Panc1 (cell line): Measurements from ENCODE around the gene ST3GAL2.

Experiments used
- POLR2AphosphoS5 ChIP-seq: IDR thresholded peaks from 2 replicates; pipeline ENCODE4 v1.6.1; 2012; ENCODE audit warnings: mild to moderate bottlenecking, low read depth, low read length, moderate library complexity
- REST ChIP-seq, 2 experiments: IDR thresholded peaks; 2 replicates each; pipeline ENCODE4 v1.6.1; 2011 to 2012; ENCODE audit warnings: low read depth in 2 of 2, control low read depth in 1 of 2, low read length in 1 of 2, mild to moderate bottlenecking in 1 of 2, moderate library complexity in 1 of 2; ENCODE audit not compliant: insufficient read depth in 1 of 2
- SIN3A ChIP-seq: IDR thresholded peaks from 2 replicates; pipeline ENCODE4 v1.6.1; 2012; ENCODE audit warnings: low read depth, mild to moderate bottlenecking, low read length, moderate library complexity, borderline replicate concordance; ENCODE audit not compliant: insufficient read depth
- TCF7L2 ChIP-seq: IDR thresholded peaks from 2 replicates; pipeline ENCODE4 v1.6.1; 2011; ENCODE audit warnings: mild to moderate bottlenecking, low read depth, low read length, inconsistent platforms
- TF ChIP-seq, protein P1 (sequence below): fragments of 450-650 bp; IDR thresholded peaks from 2 replicates; pipeline ENCODE4 v1.5.1; 2017; ENCODE audit warnings: mild to moderate bottlenecking

DNA sequence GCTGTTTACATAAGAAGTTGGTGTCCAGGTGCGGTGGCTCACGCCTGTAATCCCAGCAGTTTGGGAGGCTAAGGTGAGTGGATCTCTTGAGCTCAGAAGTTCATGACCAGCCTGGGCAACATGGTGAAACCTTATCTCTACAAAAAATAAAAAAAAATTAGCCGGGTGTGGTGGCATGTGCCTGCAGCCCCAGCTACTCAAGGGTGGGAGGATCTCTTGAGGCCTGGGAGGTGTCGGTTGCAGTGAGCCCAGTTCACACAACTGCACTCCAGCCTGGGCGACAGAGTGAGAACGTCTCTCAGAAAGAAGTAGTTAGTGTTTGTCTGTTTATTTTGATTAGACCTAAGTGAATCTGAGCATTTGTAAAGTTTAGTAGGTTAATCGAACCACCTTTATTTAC, 79.3 kb downstream of the ST3GAL2 start:
- TF ChIP-seq, protein P1, sequence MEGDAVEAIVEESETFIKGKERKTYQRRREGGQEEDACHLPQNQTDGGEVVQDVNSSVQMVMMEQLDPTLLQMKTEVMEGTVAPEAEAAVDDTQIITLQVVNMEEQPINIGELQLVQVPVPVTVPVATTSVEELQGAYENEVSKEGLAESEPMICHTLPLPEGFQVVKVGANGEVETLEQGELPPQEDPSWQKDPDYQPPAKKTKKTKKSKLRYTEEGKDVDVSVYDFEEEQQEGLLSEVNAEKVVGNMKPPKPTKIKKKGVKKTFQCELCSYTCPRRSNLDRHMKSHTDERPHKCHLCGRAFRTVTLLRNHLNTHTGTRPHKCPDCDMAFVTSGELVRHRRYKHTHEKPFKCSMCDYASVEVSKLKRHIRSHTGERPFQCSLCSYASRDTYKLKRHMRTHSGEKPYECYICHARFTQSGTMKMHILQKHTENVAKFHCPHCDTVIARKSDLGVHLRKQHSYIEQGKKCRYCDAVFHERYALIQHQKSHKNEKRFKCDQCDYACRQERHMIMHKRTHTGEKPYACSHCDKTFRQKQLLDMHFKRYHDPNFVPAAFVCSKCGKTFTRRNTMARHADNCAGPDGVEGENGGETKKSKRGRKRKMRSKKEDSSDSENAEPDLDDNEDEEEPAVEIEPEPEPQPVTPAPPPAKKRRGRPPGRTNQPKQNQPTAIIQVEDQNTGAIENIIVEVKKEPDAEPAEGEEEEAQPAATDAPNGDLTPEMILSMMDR, result no peak
- TF ChIP-seq TCF7L2 (no peak), REST (IDR thresholded peaks at IDR 0.05; ENCODE audit: insufficient read depth in 1 of 2, low read depth in 2 of 2, low read length in 1 of 2) (no peak), POLR2AphosphoS5 (no peak), SIN3A (no peak)
